WI38 (cell line): ENCODE results near the gene LATS1.

ENCODE experiments used
- H3K4me3 ChIP-seq: 2 replicates; pipeline ENCODE4 v1.5.1; 2011; ENCODE audit warnings: low read depth, mild to moderate bottlenecking, control low read depth, low read length
- CTCF ChIP-seq: IDR thresholded peaks from 2 replicates; pipeline ENCODE4 v1.5.1; 2012; ENCODE audit warnings: low read depth, mild to moderate bottlenecking, control low read depth, low read length

LATS1 gene

GRCh38 chr6:149746147-149746946 lies 28.4 kb upstream of the LATS1 start, which contains the start of gene NUP43:
NUP43 (minus strand) TSS chr6:149746529; CDS start chr6:149746495, 34 bp downstream.
- peak within 1 kb of the TSS; percentile 73 for H3K4me3 ChIP-seq
- TF ChIP-seq CTCF = no peak; the same call in 1 of the 2 replicates

GRCh38 chr6:149745252-149745651 lies 27.4 kb upstream of the LATS1 start:
- H3K4me3 ChIP-seq = peak overlapping the region; percentile 73

DNA sequence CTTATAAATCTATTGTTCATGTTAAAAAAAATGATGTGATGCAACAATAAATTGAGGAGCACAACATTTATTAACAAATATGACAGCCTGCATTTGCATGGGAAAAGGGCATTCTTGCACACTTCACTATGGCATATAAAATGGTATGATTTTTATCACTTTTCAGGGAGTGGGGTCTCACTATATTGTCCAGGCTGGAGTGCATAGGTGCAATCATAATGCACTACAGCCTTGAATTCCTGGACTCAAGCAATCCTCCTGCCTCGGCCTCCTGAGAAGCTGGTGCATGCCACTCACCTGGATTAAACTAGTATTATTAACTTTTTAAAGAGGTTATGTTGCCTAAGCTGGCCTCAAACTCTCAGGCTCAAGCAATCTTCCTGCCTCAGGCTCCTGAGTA lies 17.0 kb upstream of the LATS1 start:
- H3K4me3 ChIP-seq = no peak overlapping the region
- no peak for TF ChIP-seq CTCF

DNA sequence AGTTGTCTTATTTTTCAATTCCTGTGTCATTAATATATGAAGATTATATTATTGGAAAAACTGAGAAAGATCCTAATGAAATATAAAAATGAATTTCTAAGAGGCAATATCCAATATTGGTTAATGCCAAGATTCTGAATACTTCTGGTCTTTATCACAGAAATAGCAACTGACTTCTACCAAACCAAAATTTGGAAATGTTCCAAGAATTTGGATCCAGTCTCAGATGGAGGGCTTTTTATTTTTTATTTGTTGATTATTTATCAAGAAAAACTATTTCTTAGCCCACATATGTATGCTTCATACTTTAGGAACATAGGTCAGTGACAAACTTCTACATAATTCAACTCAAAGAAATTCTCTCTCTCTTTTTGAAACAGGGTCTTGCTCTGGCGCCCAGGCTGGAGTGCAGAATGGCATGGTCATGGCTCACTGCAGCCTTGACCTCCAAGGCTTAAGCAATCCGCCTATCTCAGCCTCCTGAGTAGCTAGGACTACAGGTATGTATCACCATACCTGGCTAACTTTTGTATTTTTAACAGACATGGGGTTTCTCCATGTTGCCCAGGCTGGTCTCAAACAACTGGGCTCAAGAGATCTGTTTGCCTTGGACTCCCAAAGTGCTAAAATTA lies 15.3 kb upstream of the LATS1 start:
- no peak for TF ChIP-seq CTCF

DNA sequence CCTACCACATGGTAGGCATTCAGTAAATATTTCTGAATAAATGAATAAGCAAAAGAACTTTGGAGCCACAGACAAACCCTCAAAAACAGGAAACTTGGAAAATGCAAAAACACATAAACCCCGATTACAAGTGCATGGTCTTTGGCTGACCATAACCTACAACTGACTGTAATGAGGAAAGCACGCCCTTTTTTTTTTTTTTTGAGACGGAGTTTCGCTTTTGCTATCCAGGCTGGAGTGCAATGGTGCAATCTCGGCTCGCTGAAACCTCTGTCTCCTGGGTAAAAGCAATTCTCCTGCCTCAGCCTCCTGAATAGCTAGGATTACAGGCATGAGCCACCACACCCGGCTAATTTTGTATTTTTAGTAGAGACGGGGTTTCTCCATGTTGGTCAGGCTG lies 11.9 kb upstream of the LATS1 start:
- TF ChIP-seq CTCF = no peak

More for the DNA sequence above, 15.3 kb upstream of the LATS1 start:
- H3K4me3 ChIP-seq = no peak overlapping the region

GRCh38 chr6:149728499-149729234 lies 10.8 kb upstream of the LATS1 start:
- no peak for TF ChIP-seq CTCF
- no peak overlapping the region for H3K4me3 ChIP-seq

More for the DNA sequence above, 11.9 kb upstream of the LATS1 start:
- no peak overlapping the region for H3K4me3 ChIP-seq

- no peak for TF ChIP-seq CTCF
- no peak overlapping the region for H3K4me3 ChIP-seq
These were observed 10.0 kb upstream of the LATS1 start for GRCh38 chr6:149727793-149728498.
